Dendritic cell treated with granulocyte-macrophage colony-stimulating factor and Interleukin-4, amounts not matched to agents 40 ng/mL and 50 ng/mL, for 4 days (primary cell): ENCODE measurements around the gene OBSL1.

Source experiments
- H3K27ac Mint-ChIP-seq: one replicate; pipeline ENCODE4 v1.8.0; 2022; ENCODE audit warnings: mild to moderate bottlenecking, mixed read lengths
- H3K27me3 Mint-ChIP-seq: one replicate; pipeline ENCODE4 v1.8.0; 2022; ENCODE audit warnings: mild to moderate bottlenecking, mixed read lengths
- H3K36me3 Mint-ChIP-seq: one replicate; pipeline ENCODE4 v1.8.0; 2022; ENCODE audit warnings: low read depth, mixed read lengths
- H3K4me1 Mint-ChIP-seq: one replicate; pipeline ENCODE4 v1.8.0; 2022; ENCODE audit warnings: low read depth, mixed read lengths
- H3K4me3 Mint-ChIP-seq: one replicate; pipeline ENCODE4 v1.8.0; 2022; ENCODE audit warnings: mild to moderate bottlenecking, moderate library complexity, mixed read lengths
- H3K9me3 Mint-ChIP-seq: one replicate; pipeline ENCODE4 v1.8.0; 2022; ENCODE audit warnings: mixed read lengths
- intact Hi-C: fragments of 100-400 bp; cut with micrococcal nuclease; formaldehyde crosslinking; loops from one replicate; pipeline ENCODE4 v1.15.0; 2022

OBSL1 gene

GRCh38 chr2:219571311-219572236 lies at the start of gene OBSL1:
OBSL1 (minus strand) TSS chr2:219571539; CDS start chr2:219571232, 307 bp downstream.
- Mint-ChIP-seq H3K27ac (no peak within 1 kb of the TSS), H3K36me3 (no peaks in the 10 kb centered on the region), H3K9me3 (no peaks in the 10 kb centered on the region), H3K27me3 (peaks cover 69% of the 10 kb centered on the region), H3K4me3 (peak within 1 kb of the TSS; percentile 52), H3K4me1 (peaks cover 4% of the 10 kb centered on the region)
- intact Hi-C loops, result no loop called here

GRCh38 chr2:219620546-219620945 lies 49.2 kb upstream of the OBSL1 start:
- Mint-ChIP-seq H3K4me3 (no peak overlapping the region), H3K27ac (no peak overlapping the region), H3K36me3 (peaks cover 15% of the 10 kb centered on the region), H3K9me3 (no peaks in the 10 kb centered on the region), H3K27me3 (peaks cover 32% of the 10 kb centered on the region), H3K4me1 (peaks cover 11% of the 10 kb centered on the region)
- intact Hi-C loops, result no loop called here

- Mint-ChIP-seq H3K27me3 (peaks cover 20% of the 10 kb centered on the region), H3K9me3 (no peaks in the 10 kb centered on the region), H3K27ac (no peak overlapping the region), H3K36me3 (peaks cover 28% of the 10 kb centered on the region), H3K4me1 (peaks cover 11% of the 10 kb centered on the region), H3K4me3 (no peak overlapping the region)
- intact Hi-C loops, result no loop called here
These were observed 47.9 kb upstream of the OBSL1 start for GRCh38 chr2:219619235-219619634.

- peaks cover 15% of the 10 kb centered on the region for H3K27me3 Mint-ChIP-seq
- intact Hi-C loops, result no loop called here
- H3K4me1 Mint-ChIP-seq, result peaks cover 11% of the 10 kb centered on the region
- H3K27ac Mint-ChIP-seq, result no peak overlapping the region
- peaks cover 34% of the 10 kb centered on the region for H3K36me3 Mint-ChIP-seq
- H3K4me3 Mint-ChIP-seq, result no peak overlapping the region
- H3K9me3 Mint-ChIP-seq, result no peaks in the 10 kb centered on the region
These were observed 47.4 kb upstream of the OBSL1 start for GRCh38 chr2:219618733-219619122.

- Mint-ChIP-seq H3K36me3 (peaks cover 55% of the 10 kb centered on the region), H3K27ac (no peak overlapping the region), H3K4me1 (peaks cover 13% of the 10 kb centered on the region), H3K27me3 (peaks cover 6% of the 10 kb centered on the region), H3K4me3 (no peak overlapping the region), H3K9me3 (no peaks in the 10 kb centered on the region)
- intact Hi-C loops, result no loop called here
These were observed 45.2 kb upstream of the OBSL1 start for GRCh38 chr2:219616550-219616949.

GRCh38 chr2:219615894-219616293 lies 44.6 kb upstream of the OBSL1 start:
- no peaks in the 10 kb centered on the region for H3K9me3 Mint-ChIP-seq
- H3K4me1 Mint-ChIP-seq, result peaks cover 9% of the 10 kb centered on the region
- peaks cover 1% of the 10 kb centered on the region for H3K27me3 Mint-ChIP-seq
- peaks cover 62% of the 10 kb centered on the region for H3K36me3 Mint-ChIP-seq
- no peak overlapping the region for H3K27ac Mint-ChIP-seq
- intact Hi-C loops, result no loop called here
- no peak overlapping the region for H3K4me3 Mint-ChIP-seq

- intact Hi-C loops, result no loop called here
- H3K4me1 Mint-ChIP-seq, result peaks cover 9% of the 10 kb centered on the region
- peaks cover 70% of the 10 kb centered on the region for H3K36me3 Mint-ChIP-seq
- H3K9me3 Mint-ChIP-seq, result no peaks in the 10 kb centered on the region
- no peaks in the 10 kb centered on the region for H3K27me3 Mint-ChIP-seq
- H3K27ac Mint-ChIP-seq, result no peak overlapping the region
- H3K4me3 Mint-ChIP-seq, result no peak overlapping the region
These were observed 43.7 kb upstream of the OBSL1 start for GRCh38 chr2:219615036-219615435.

GRCh38 chr2:219614076-219614860 lies 42.9 kb upstream of the OBSL1 start:
- H3K36me3 Mint-ChIP-seq, result peaks cover 78% of the 10 kb centered on the region
- H3K9me3 Mint-ChIP-seq, result no peaks in the 10 kb centered on the region
- peaks cover 9% of the 10 kb centered on the region for H3K4me1 Mint-ChIP-seq
- H3K4me3 Mint-ChIP-seq, result no peak overlapping the region
- intact Hi-C loops, result no loop called here
- no peak overlapping the region for H3K27ac Mint-ChIP-seq
- H3K27me3 Mint-ChIP-seq, result no peaks in the 10 kb centered on the region

- no peak overlapping the region for H3K4me3 Mint-ChIP-seq
These were observed 42.2 kb upstream of the OBSL1 start for GRCh38 chr2:219613461-219614070.

GRCh38 chr2:219612577-219613286 lies 41.4 kb upstream of the OBSL1 start:
- Mint-ChIP-seq H3K4me1 (peaks cover 14% of the 10 kb centered on the region), H3K27me3 (no peaks in the 10 kb centered on the region), H3K36me3 (peaks cover 93% of the 10 kb centered on the region), H3K27ac (peak overlapping the region; percentile 1), H3K9me3 (no peaks in the 10 kb centered on the region), H3K4me3 (no peak overlapping the region)
- intact Hi-C loops, result no loop called here

More at GRCh38 chr2:219613461-219614070, 42.2 kb upstream of the OBSL1 start:
- Mint-ChIP-seq H3K27ac (no peak overlapping the region), H3K36me3 (peaks cover 85% of the 10 kb centered on the region), H3K4me1 (peaks cover 9% of the 10 kb centered on the region), H3K9me3 (no peaks in the 10 kb centered on the region), H3K27me3 (no peaks in the 10 kb centered on the region)
- intact Hi-C loops, result no loop called here

GRCh38 chr2:219611866-219612576 lies 40.7 kb upstream of the OBSL1 start:
- Mint-ChIP-seq H3K36me3 (peaks cover 100% of the 10 kb centered on the region), H3K27ac (no peak overlapping the region), H3K4me1 (peaks cover 14% of the 10 kb centered on the region), H3K4me3 (no peak overlapping the region), H3K27me3 (no peaks in the 10 kb centered on the region), H3K9me3 (no peaks in the 10 kb centered on the region)
- intact Hi-C loops, result no loop called here

GRCh38 chr2:219611306-219611705 lies 40.0 kb upstream of the OBSL1 start:
- Mint-ChIP-seq H3K27ac (no peak overlapping the region), H3K27me3 (no peaks in the 10 kb centered on the region), H3K4me3 (no peak overlapping the region), H3K4me1 (peaks cover 14% of the 10 kb centered on the region), H3K9me3 (no peaks in the 10 kb centered on the region), H3K36me3 (peaks cover 100% of the 10 kb centered on the region)
- intact Hi-C loops, result no loop called here

- H3K9me3 Mint-ChIP-seq, result no peaks in the 10 kb centered on the region
- no peaks in the 10 kb centered on the region for H3K27me3 Mint-ChIP-seq
- intact Hi-C loops, result no loop called here
- peaks cover 100% of the 10 kb centered on the region for H3K36me3 Mint-ChIP-seq
- peaks cover 20% of the 10 kb centered on the region for H3K4me1 Mint-ChIP-seq
- H3K27ac Mint-ChIP-seq, result no peak overlapping the region
- no peak overlapping the region for H3K4me3 Mint-ChIP-seq
These were observed 37.9 kb upstream of the OBSL1 start for GRCh38 chr2:219609149-219609750.
